H1 (cell line): ENCODE data around the gene ADGRV1. TPM values are rescaled to one million over a fixed set of nuclear protein-coding genes. Genes with fewer than 3 reads are reported as not detected.
"Not testable (repeated sequence)": the region's sequence is repeated elsewhere in the genome, so short reads cannot be mapped to it uniquely, and the experiment has no call there.

ENCODE experiments used
- CTCF ChIA-PET: fragments of 300-600 bp; sonication (Branson Sonifier 250); formaldehyde crosslinking; loops from one replicate; lab custom pipeline; 2021; ENCODE audit not compliant: partially characterized antibody; lab: Charles Lee
- POLR2A ChIA-PET: fragments of 300-600 bp; sonication (Branson Sonifier 250); formaldehyde crosslinking; loops from one replicate; lab custom pipeline; 2021; ENCODE audit warnings: inconsistent platforms; ENCODE audit not compliant: partially characterized antibody; lab: Charles Lee
- DNase-seq, 2 experiments: peaks; one replicate each; pipeline versions ENCODE4 v3.0.0 to v3.0.0-alpha.2; 2010 to 2022; ENCODE audit warnings: low spot score in 2 of 2, low read depth in 1 of 2, mixed read lengths in 1 of 2
- FAIRE-seq: peaks from 2 replicates; lab custom pipeline; 2011; peaks lifted over from hg19 to GRCh38; lab: Jason Lieb, UNC
- H2AFZ ChIP-seq: 2 replicates; pipeline ENCODE4 v1.8.1; 2012; ENCODE audit warnings: low read length, inconsistent platforms
- H2AK5ac ChIP-seq: 2 replicates; pipeline ENCODE4 v1.6.1; 2013; ENCODE audit warnings: low read depth, low read length
- H2BK120ac ChIP-seq: replicated peaks from 2 replicates; pipeline ENCODE3; 2013; ENCODE audit warnings: low read depth, low read length, inconsistent platforms
- H2BK12ac ChIP-seq: 2 replicates; pipeline ENCODE4 v1.6.1; 2013; ENCODE audit warnings: low read depth, low read length
- H2BK15ac ChIP-seq: 2 replicates; pipeline ENCODE4 v1.6.1; 2013; ENCODE audit warnings: low read length
- H2BK20ac ChIP-seq: 2 replicates; pipeline ENCODE4 v1.6.1; 2013; ENCODE audit warnings: low read length
- H2BK5ac ChIP-seq: 2 replicates; pipeline ENCODE4 v1.6.1; 2013; ENCODE audit warnings: low read depth, low read length
- H3K14ac ChIP-seq: 2 replicates; pipeline ENCODE4 v1.6.1; 2013; ENCODE audit warnings: inconsistent platforms; ENCODE audit not compliant: insufficient read length
- H3K18ac ChIP-seq: 2 replicates; pipeline ENCODE4 v1.6.1; 2013; ENCODE audit warnings: low read length; ENCODE audit errors: extremely low read depth
- H3K23ac ChIP-seq: 2 replicates; pipeline ENCODE4 v1.6.1; 2013; ENCODE audit warnings: inconsistent platforms; ENCODE audit not compliant: insufficient read length
- H3K23me2 ChIP-seq: 2 replicates; pipeline ENCODE4 v1.6.1; 2013; ENCODE audit warnings: low read depth, low read length
- H3K27ac ChIP-seq: 2 replicates; pipeline ENCODE4 v1.6.1; 2011; ENCODE audit warnings: low read depth, low read length, inconsistent platforms
- H3K27me3 ChIP-seq, 4 experiments: replicated peaks in 1 of 4; 1 replicate in 1 of 4; 2 replicates in 3 of 4; pipeline versions ENCODE4 v1.6.1 to v1.8.1; 2011 to 2013; ENCODE audit warnings: low read length in 3 of 4, mild to moderate bottlenecking in 3 of 4, inconsistent platforms in 2 of 4, mixed read lengths in 2 of 4, moderate library complexity in 1 of 4; ENCODE audit not compliant: control insufficient read depth in 3 of 4, insufficient read depth in 3 of 4; ENCODE audit errors: extremely low read depth in 1 of 4
- H3K36me3 ChIP-seq, 4 experiments: 2 replicates each; pipeline versions ENCODE4 v1.6.1 to v1.8.1; 2011 to 2013; ENCODE audit warnings: mild to moderate bottlenecking in 4 of 4, low read length in 3 of 4, moderate library complexity in 2 of 4, control low read depth in 1 of 4, inconsistent platforms in 1 of 4; ENCODE audit not compliant: insufficient read depth in 4 of 4, control insufficient read depth in 2 of 4
- H3K4ac ChIP-seq: replicated peaks from 2 replicates; pipeline ENCODE3; 2013; ENCODE audit warnings: low read length, low read depth, mixed read lengths, inconsistent platforms; ENCODE audit not compliant: insufficient read length
- H3K4me1 ChIP-seq, 4 experiments: replicated peaks in 1 of 4; 1 replicate in 1 of 4; 2 replicates in 3 of 4; pipeline versions ENCODE4 v1.6.1 to v1.8.1; 2011 to 2013; ENCODE audit warnings: low read length in 3 of 4, inconsistent platforms in 2 of 4, mixed read lengths in 1 of 4; ENCODE audit not compliant: insufficient read depth in 4 of 4, control insufficient read depth in 3 of 4
- H3K4me2 ChIP-seq, 2 experiments: 2 replicates each; pipeline versions ENCODE4 v1.6.1 to v1.8.1; 2011 to 2013; ENCODE audit warnings: low read depth in 2 of 2, low read length in 2 of 2, control low read depth in 1 of 2, inconsistent platforms in 1 of 2, mild to moderate bottlenecking in 1 of 2; ENCODE audit not compliant: insufficient read depth in 1 of 2
- H3K4me3 ChIP-seq, 4 experiments: fragments of 200-600, 300-600 bp in 1 of 4; sonication (generic), shearing (Covaris generic), sonication (Bioruptor Twin) in 1 of 4; 2 replicates each; pipeline versions ENCODE4 v1.5.1 to v1.8.1; 2011 to 2016; ENCODE audit warnings: low read length in 4 of 4, low read depth in 3 of 4, control low read depth in 2 of 4, inconsistent platforms in 2 of 4, mild to moderate bottlenecking in 2 of 4, mixed read lengths in 1 of 4, moderate library complexity in 1 of 4; ENCODE audit not compliant: insufficient read depth in 2 of 4; ENCODE audit errors: extremely low read depth in 1 of 4
- H3K56ac ChIP-seq: replicated peaks from 2 replicates; pipeline ENCODE3; 2013; ENCODE audit warnings: low read depth, mild to moderate bottlenecking, mixed read lengths, low read length, inconsistent platforms; ENCODE audit not compliant: insufficient read length
- H3K79me1 ChIP-seq: 2 replicates; pipeline ENCODE4 v1.6.1; 2013; ENCODE audit warnings: low read depth, low read length, control low read depth
- H3K79me2 ChIP-seq, 2 experiments: 2 replicates each; pipeline versions ENCODE4 v1.6.1 to v1.8.1; 2012 to 2013; ENCODE audit warnings: low read length in 2 of 2, mild to moderate bottlenecking in 2 of 2, inconsistent platforms in 1 of 2; ENCODE audit not compliant: insufficient read depth in 2 of 2, control insufficient read depth in 1 of 2
- H3K9ac ChIP-seq, 4 experiments: replicated peaks in 1 of 4; 1 replicate in 1 of 4; 2 replicates in 3 of 4; pipeline versions ENCODE4 v1.6.1 to v1.8.1; 2011 to 2013; ENCODE audit warnings: low read depth in 3 of 4, low read length in 3 of 4, control low read depth in 2 of 4, mild to moderate bottlenecking in 2 of 4, moderate library complexity in 2 of 4, inconsistent platforms in 1 of 4; ENCODE audit errors: extremely low read depth in 1 of 4
- H3K9me3 ChIP-seq, 2 experiments: 2 replicates each; pipeline versions ENCODE4 v1.6.1 to v1.8.1; 2012 to 2013; ENCODE audit warnings: mild to moderate bottlenecking in 2 of 2, moderate library complexity in 2 of 2, control low read depth in 1 of 2, inconsistent platforms in 1 of 2, low read depth in 1 of 2, low read length in 1 of 2, mixed read lengths in 1 of 2; ENCODE audit not compliant: insufficient read depth in 2 of 2
- H4K20me1 ChIP-seq, 2 experiments: replicated peaks in 1 of 2; 2 replicates each; pipeline versions ENCODE3 to v1.8.1; 2011 to 2013; ENCODE audit warnings: inconsistent platforms in 2 of 2, low read length in 2 of 2, mild to moderate bottlenecking in 1 of 2; ENCODE audit not compliant: insufficient read depth in 2 of 2, control insufficient read depth in 1 of 2
- H4K5ac ChIP-seq: 2 replicates; pipeline ENCODE4 v1.6.1; 2013; ENCODE audit warnings: low read length, low read depth, mixed read lengths, inconsistent platforms; ENCODE audit not compliant: insufficient read length
- H4K8ac ChIP-seq: 2 replicates; pipeline ENCODE4 v1.8.0; 2013; ENCODE audit warnings: mild to moderate bottlenecking, moderate library complexity, low read length, inconsistent platforms; ENCODE audit not compliant: insufficient read depth; ENCODE audit errors: extremely low read depth
- H4K91ac ChIP-seq: replicated peaks from 2 replicates; pipeline ENCODE3; 2013; ENCODE audit warnings: low read length, mixed read lengths, inconsistent platforms; ENCODE audit not compliant: insufficient read length
- WGBS, 2 experiments: shearing (Covaris generic) in 1 of 2; methylation state at CpG; one replicate each; pipeline versions ENCODE4 v1.1.6 to v1.1.7; 2013 to 2015; ENCODE audit warnings: low lambda C conversion rate in 2 of 2, mixed read lengths in 2 of 2, inconsistent platforms in 1 of 2, low coverage in 1 of 2, missing lambda C conversion rate in 1 of 2; ENCODE audit not compliant: insufficient replicate concordance in 2 of 2, insufficient coverage in 1 of 2, insufficient read length in 1 of 2; ENCODE audit errors: extremely low coverage in 1 of 2, missing lambda C conversion rate in 1 of 2; 5-methylcytosine and 5-hydroxymethylcytosine counted together
- polyA plus RNA-seq, 7 experiments: library from polyadenylated mRNA; depleted of rRNA in 3 of 7; stranded (reverse) in 5 of 7; unstranded in 2 of 7; fragments of >200 nt in 5 of 7; fragments of 200-250 nt in 2 of 7; gene quantifications; 1 replicate in 5 of 7; 2 replicates in 1 of 7; 4 replicates in 1 of 7; pipeline versions ENCODE4 v1.2.1 to v1.2.3, GENCODE V29; 2011 to 2013; ENCODE audit warnings: missing spikeins in 2 of 7, mixed read lengths in 2 of 7
- total RNA-seq: library from RNA; stranded (reverse); fragmentation: NEBNext Ultra II Directional; extraction: Animal tissue kit (Norgen Biotek cat#: 25700); gene quantifications from 2 replicates; pipeline ENCODE4 v1.2.1, GENCODE V29; 2021

The ADGRV1 gene
- total and polyA plus RNA-seq, 2 of the 8 experiments (the other 6 are each of a cell fraction or from before 2014, with no cell fraction given) = 53.1 to 62.2 TPM

DNA sequence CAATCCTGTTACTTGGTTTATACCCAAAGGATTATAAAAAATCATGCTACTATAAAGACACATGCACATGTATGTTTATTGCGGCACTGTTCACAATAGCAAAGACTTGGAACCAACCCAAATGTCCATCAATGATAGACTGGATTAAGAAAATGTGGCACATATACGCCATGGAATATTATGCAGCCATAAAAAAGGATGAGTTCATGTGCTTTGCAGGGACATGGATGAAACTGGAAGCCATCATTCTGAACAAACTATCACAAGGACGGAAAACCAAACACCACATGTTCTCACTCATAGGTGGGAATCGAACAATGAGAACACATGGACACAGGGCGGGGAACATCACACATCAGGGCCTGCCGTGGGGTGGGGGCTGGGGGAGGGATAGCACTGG, 34.5 kb downstream of the ADGRV1 start:
- H2BK12ac ChIP-seq, H2AK5ac ChIP-seq, H3K56ac ChIP-seq, H2BK15ac ChIP-seq, POLR2A ChIA-PET, H4K20me1 ChIP-seq, H3K9ac ChIP-seq, H2BK120ac ChIP-seq, H3K4me1 ChIP-seq, H3K4me3 ChIP-seq, H3K4ac ChIP-seq, H2BK20ac ChIP-seq, H3K23me2 ChIP-seq, H3K4me2 ChIP-seq, FAIRE-seq, H3K79me1 ChIP-seq, H2BK5ac ChIP-seq, H3K18ac ChIP-seq, H3K14ac ChIP-seq, H3K23ac ChIP-seq, H2AFZ ChIP-seq, H3K27me3 ChIP-seq, H4K91ac ChIP-seq, H4K5ac ChIP-seq, H3K27ac ChIP-seq, H4K8ac ChIP-seq, DNase-seq, CTCF ChIA-PET: not testable (repeated sequence)
- H3K9me3 ChIP-seq = peaks cover 5 to 24% of the 10 kb centered on the region in 2 experiments; a peak in 3 of 4 replicates
- peaks cover 9 to 41% of the 10 kb centered on the region in 2 experiments for H3K79me2 ChIP-seq
- WGBS, 2 experiments = 92% methylated on average over 6 of the region's 6 CpGs; no CpG with 5 or more reads in 1 of the 2 experiments
- H3K36me3 ChIP-seq = peaks cover 0 to 16% (median 5%) of the 10 kb centered on the region in 4 experiments; a peak in 4 of 8 replicates

- H3K18ac ChIP-seq, H4K91ac ChIP-seq, FAIRE-seq, H3K27ac ChIP-seq, H2AK5ac ChIP-seq, H3K79me1 ChIP-seq, H2BK15ac ChIP-seq, H3K4ac ChIP-seq, H3K27me3 ChIP-seq, H3K23me2 ChIP-seq, H4K8ac ChIP-seq, H3K4me2 ChIP-seq, H2AFZ ChIP-seq, H3K4me1 ChIP-seq, POLR2A ChIA-PET, H3K56ac ChIP-seq, CTCF ChIA-PET, H2BK12ac ChIP-seq, H2BK20ac ChIP-seq, H4K5ac ChIP-seq, H3K23ac ChIP-seq, H4K20me1 ChIP-seq, H3K9ac ChIP-seq, H2BK5ac ChIP-seq, H2BK120ac ChIP-seq, H3K4me3 ChIP-seq, H3K14ac ChIP-seq, DNase-seq: not testable (repeated sequence)
- 98% methylated on average over 9 of the region's 34 CpGs; no CpG with 5 or more reads in 1 of the 2 experiments for WGBS, 2 experiments
- Histone ChIP-seq H3K9me3 (peaks cover 5 to 24% of the 10 kb centered on the region in 2 experiments; a peak in 3 of 4 replicates), H3K36me3 (peaks cover 0 to 16% (median 5%) of the 10 kb centered on the region in 4 experiments; a peak in 5 of 8 replicates), H3K79me2 (peaks cover 0 to 25% of the 10 kb centered on the region in 2 experiments; a peak in 2 of 4 replicates)
Measured at GRCh38 chr5:90595766-90596165, 37.2 kb downstream of the ADGRV1 start.
